ENCODE results near the gene NUMA1. TPM values are rescaled to one million over a fixed set of nuclear protein-coding genes. Genes with fewer than 3 reads are reported as not detected.
A peak's percentile ranks its signal among the peaks of the same experiment; 100 is the strongest.

The NUMA1 gene
- total and polyA plus RNA-seq, 9 of the 15 experiments (the other 6 are each of a cell fraction or from before 2014, with no cell fraction given), result 4.1 to 104 (median 51.2) TPM

- TF ChIP-seq ZBTB7A (IDR thresholded peaks at IDR 0.05; ENCODE audit: borderline replicate concordance, control insufficient read depth, low read depth, low read length) (peak; percentile 88), JUND (IDR thresholded peaks at IDR 0.05; ENCODE audit: borderline replicate concordance, low read depth, low read length) (peak; percentile 77), JUND (tag; IDR thresholded peaks at IDR 0.05; ENCODE audit: borderline replicate concordance, low read depth, low read length) (peak; percentile 25; the same call in 1 of the 3 replicates), RBFOX2 (IDR thresholded peaks at IDR 0.05; ENCODE audit: low read depth, low read length) (peak; percentile 98), ASH1L (IDR thresholded peaks at IDR 0.05; ENCODE audit: borderline replicate concordance, low read depth, partially characterized antibody) (peak; percentile 14), NONO (IDR thresholded peaks at IDR 0.05; ENCODE audit: low read depth in 2 of 2, low read length in 1 of 2) (peak in 1 of 2 experiments; percentile 88; a peak in 2 of 4 replicates), XRCC3 (IDR thresholded peaks at IDR 0.05) (no peak), HMG20B (CRISPR knock-in tag; IDR thresholded peaks at IDR 0.05) (no peak), TAF1 (IDR thresholded peaks at IDR 0.05; ENCODE audit: control insufficient read depth, extremely low read depth, insufficient read depth, low read length, severe bottlenecking) (peak; percentile 79), NFXL1 (CRISPR knock-in tag; IDR thresholded peaks at IDR 0.05) (no peak), FOSL1 (tag; conservative IDR thresholded peaks at IDR 0.05) (peak; percentile 62), SOX6 (IDR thresholded peaks at IDR 0.05) (peak; percentile 23; the same call in 1 of the 2 replicates), JUN (IDR thresholded peaks at IDR 0.05; ENCODE audit: borderline replicate concordance, low read depth, low read length) (peak; percentile 52; the same call in 1 of the 2 replicates), JUN (CRISPR knock-in tag; IDR thresholded peaks at IDR 0.05; ENCODE audit: borderline replicate concordance) (no peak), BRCA1 (IDR thresholded peaks at IDR 0.05) (no peak), BRCA1 (CRISPR knock-in tag; IDR thresholded peaks at IDR 0.05) (no peak), ZNF766 (CRISPR knock-in tag; conservative IDR thresholded peaks at IDR 0.05) (peak; percentile 59; the same call in 1 of the 2 replicates), EZH2 (IDR thresholded peaks at IDR 0.05; ENCODE audit: borderline replicate concordance, low read depth, low read length) (no peak), RBM25 (IDR thresholded peaks at IDR 0.05; ENCODE audit: low read depth, low read length, severe bottlenecking) (no peak), GATA2 (CRISPR knock-in tag; IDR thresholded peaks at IDR 0.05) (no peak), E2F3 (CRISPR knock-in tag; IDR thresholded peaks at IDR 0.05) (peak; percentile 25), THRB (CRISPR knock-in tag; conservative IDR thresholded peaks at IDR 0.05) (0 out of 2 replicates have a peak, but pooled peaks have one; percentile 37), RFX1 (IDR thresholded peaks at IDR 0.05) (peak; percentile 99), TCF7L2 (IDR thresholded peaks at IDR 0.05; ENCODE audit: low read depth, low read length) (peak; percentile 41; the same call in 1 of the 2 replicates), HCFC1 (IDR thresholded peaks at IDR 0.05; ENCODE audit: low read depth, low read length) (peak; percentile 96), GTF2F1 (IDR thresholded peaks at IDR 0.05; ENCODE audit: low read depth, low read length) (0 out of 2 replicates have a peak, but pooled peaks have one; percentile 33), RBM39 (optimal IDR thresholded peaks at IDR 0.05; ENCODE audit: low read depth, low read length) (no peak)
Measured at GRCh38 chr11:72080326-72081183, at the start of gene NUMA1, which contains the start of gene LRRC51 (continued).

All from K562 (cell line).